ENCODE measurements around the gene CD38.

DNA sequence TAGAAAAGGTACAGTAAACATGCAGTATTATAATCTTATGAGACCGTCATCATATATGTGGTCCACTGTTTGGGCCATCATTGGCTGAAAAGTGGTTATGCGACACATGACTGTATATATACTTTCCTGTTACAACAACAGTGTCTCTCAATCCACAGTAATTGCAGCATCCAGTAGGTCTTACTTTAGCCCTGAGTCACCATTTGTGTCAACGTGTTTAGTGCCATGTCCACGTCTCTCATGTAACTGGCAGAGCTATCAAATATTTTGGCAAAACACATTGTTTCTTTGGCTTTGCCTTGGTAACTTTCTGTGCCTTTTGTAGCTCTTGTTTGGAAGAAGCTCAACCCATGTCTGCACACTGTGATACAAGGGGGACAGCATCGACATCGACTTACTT lies 73.8 kb downstream of the CD38 start:
- TF ChIP-seq, protein P1, sequence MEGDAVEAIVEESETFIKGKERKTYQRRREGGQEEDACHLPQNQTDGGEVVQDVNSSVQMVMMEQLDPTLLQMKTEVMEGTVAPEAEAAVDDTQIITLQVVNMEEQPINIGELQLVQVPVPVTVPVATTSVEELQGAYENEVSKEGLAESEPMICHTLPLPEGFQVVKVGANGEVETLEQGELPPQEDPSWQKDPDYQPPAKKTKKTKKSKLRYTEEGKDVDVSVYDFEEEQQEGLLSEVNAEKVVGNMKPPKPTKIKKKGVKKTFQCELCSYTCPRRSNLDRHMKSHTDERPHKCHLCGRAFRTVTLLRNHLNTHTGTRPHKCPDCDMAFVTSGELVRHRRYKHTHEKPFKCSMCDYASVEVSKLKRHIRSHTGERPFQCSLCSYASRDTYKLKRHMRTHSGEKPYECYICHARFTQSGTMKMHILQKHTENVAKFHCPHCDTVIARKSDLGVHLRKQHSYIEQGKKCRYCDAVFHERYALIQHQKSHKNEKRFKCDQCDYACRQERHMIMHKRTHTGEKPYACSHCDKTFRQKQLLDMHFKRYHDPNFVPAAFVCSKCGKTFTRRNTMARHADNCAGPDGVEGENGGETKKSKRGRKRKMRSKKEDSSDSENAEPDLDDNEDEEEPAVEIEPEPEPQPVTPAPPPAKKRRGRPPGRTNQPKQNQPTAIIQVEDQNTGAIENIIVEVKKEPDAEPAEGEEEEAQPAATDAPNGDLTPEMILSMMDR (conservative IDR thresholded peaks at IDR 0.05 in 1 of 2, IDR thresholded peaks at IDR 0.05 in 1 of 2; ENCODE audit: low read depth in 1 of 2, low read length in 2 of 2): no peak
- no peak for TF ChIP-seq EZH2 (IDR thresholded peaks at IDR 0.05; ENCODE audit: low read length, missing control alignments)

Data from fibroblast of lung (primary cell).